Testis (tissue), 3 donors: Measurements from ENCODE around the gene GRID1. TPM values are rescaled to one million over a fixed set of nuclear protein-coding genes. Genes with fewer than 3 reads are reported as not detected.

Experiments used
- DNase-seq: peaks from one replicate; pipeline ENCODE4 v3.0.0-alpha.2; 2019
- H3K27ac ChIP-seq, 2 donors: fragments of 200-600 bp; sonication (generic); one replicate each; pipeline ENCODE4 v1.5.1; 2019
- H3K27me3 ChIP-seq: fragments of 200-600 bp; sonication (generic); one replicate; pipeline ENCODE4 v1.5.1; 2019
- H3K36me3 ChIP-seq: fragments of 200-600 bp; sonication (generic); one replicate; pipeline ENCODE4 v1.5.1; 2017; ENCODE audit warnings: low read depth; ENCODE audit errors: missing control alignments
- H3K4me1 ChIP-seq: fragments of 200-600 bp; sonication (generic); one replicate; pipeline ENCODE4 v1.5.1; 2019
- H3K4me3 ChIP-seq, 2 donors: fragments of 200-600 bp; sonication (generic); one replicate each; pipeline ENCODE4 v1.5.1; 2017 to 2019
- H3K9me3 ChIP-seq: fragments of 200-600 bp; sonication (generic); one replicate; pipeline ENCODE4 v1.5.1; 2017
- CTCF ChIP-seq, 3 experiments: fragments of 450-650 bp in 2 of 3; fragments of 200-600 bp in 1 of 3; sonication (generic) in 1 of 3; IDR thresholded peaks; one replicate each; pipeline ENCODE4 v1.5.1; 2016 to 2019; ENCODE audit warnings: antibody characterized with exemption in 3 of 3, mild to moderate bottlenecking in 2 of 3, moderate library complexity in 1 of 3
- POLR2A ChIP-seq: fragments of 450-650 bp; IDR thresholded peaks from one replicate; pipeline ENCODE4 v1.6.1; 2017; ENCODE audit warnings: antibody characterized with exemption, mild to moderate bottlenecking, moderate library complexity
- WGBS, 2 donors: methylation state at CpG; one replicate each; pipeline ENCODE4 v1.1.5; 2018; 5-methylcytosine and 5-hydroxymethylcytosine counted together
- intact Hi-C: fragments of 100-400 bp; cut with DNase I; formaldehyde crosslinking; loops from one replicate; pipeline ENCODE4 v1.15.1; 2023; ENCODE audit warnings: low total_unique reads
- polyA plus RNA-seq: library from polyadenylated mRNA; stranded (reverse); fragments of 350-450 nt; fragmentation: Illumina TruSeq; extraction: RNeasy Lipid Tissue Mini Kit (QIAGEN cat#74804); gene quantifications from one replicate; pipeline ENCODE4 v1.2.3, GENCODE V29; 2014; ENCODE audit warnings: low read depth, low replicate concordance; ENCODE audit not compliant: insufficient read depth
- total RNA-seq, 2 donors: library from RNA; depleted of rRNA; stranded (reverse); fragments of >200 nt; gene quantifications; one replicate each; pipeline ENCODE4 v1.2.3, GENCODE V29; 2016

GRID1 gene
- total and polyA plus RNA-seq, 3 donors from 2014 or later, result 7.4 to 16.7 (median 8.1) TPM

- intact Hi-C loops, result no loop called here
- peaks cover 5% of the 10 kb centered on the region for H3K4me1 ChIP-seq
- no peak for DNase-seq
These were observed 387.8 kb downstream of the GRID1 start for GRCh38 chr10:85978566-85979358.

GRCh38 chr10:85977642-85978041, 389.0 kb downstream of the GRID1 start:
- Histone ChIP-seq H3K4me3 (no peak overlapping the region), H3K27ac (no peak overlapping the region), H3K4me1 (peaks cover 5% of the 10 kb centered on the region), H3K9me3 (no peaks in the 10 kb centered on the region), H3K36me3 (no peaks in the 10 kb centered on the region), H3K27me3 (no peaks in the 10 kb centered on the region)
- WGBS, 2 donors, result 78 to 89% methylated on average over 5 to 6 of the region's 6 CpGs
- no peak for DNase-seq
- TF ChIP-seq CTCF (IDR thresholded peaks at IDR 0.05) (no peak), POLR2A (no peak)
- intact Hi-C loops, result no loop called here

More at GRCh38 chr10:85978566-85979358, 387.8 kb downstream of the GRID1 start:
- H3K36me3 ChIP-seq, result no peaks in the 10 kb centered on the region
- no peaks in the 10 kb centered on the region for H3K27me3 ChIP-seq
- TF ChIP-seq CTCF (IDR thresholded peaks at IDR 0.05), result no peak
- no peak for TF ChIP-seq POLR2A
- 80 to 86% methylated on average over 1 to 2 of the region's 2 CpGs for WGBS, 2 donors
- H3K9me3 ChIP-seq, result no peaks in the 10 kb centered on the region
- no peak overlapping the region for H3K4me3 ChIP-seq
- H3K27ac ChIP-seq, result no peak overlapping the region

- intact Hi-C loops, result no loop called here
- Histone ChIP-seq H3K4me3 (no peak overlapping the region), H3K27me3 (no peaks in the 10 kb centered on the region), H3K36me3 (no peaks in the 10 kb centered on the region), H3K4me1 (peaks cover 5% of the 10 kb centered on the region), H3K27ac (no peak overlapping the region), H3K9me3 (no peaks in the 10 kb centered on the region)
- TF ChIP-seq POLR2A, result no peak
- no peak for TF ChIP-seq CTCF (IDR thresholded peaks at IDR 0.05)
- DNase-seq, result no peak
- 89 to 94% methylated on average over 1 to 6 of the region's 6 CpGs for WGBS, 2 donors
These were observed 390.3 kb downstream of the GRID1 start for GRCh38 chr10:85976267-85976793.

GRCh38 chr10:85971494-85971893, 395.1 kb downstream of the GRID1 start:
- no peak for DNase-seq
- intact Hi-C loops, result no loop called here
- no peaks in the 10 kb centered on the region for H3K9me3 ChIP-seq
- no peaks in the 10 kb centered on the region for H3K36me3 ChIP-seq
- no peak for TF ChIP-seq CTCF (IDR thresholded peaks at IDR 0.05)
- no peak for TF ChIP-seq POLR2A
- H3K27me3 ChIP-seq, result no peaks in the 10 kb centered on the region
- H3K4me3 ChIP-seq, result no peak overlapping the region
- H3K27ac ChIP-seq, result no peak overlapping the region
- H3K4me1 ChIP-seq, result no peaks in the 10 kb centered on the region

GRCh38 chr10:85967594-85967993, 399.0 kb downstream of the GRID1 start:
- no peaks in the 10 kb centered on the region for H3K27me3 ChIP-seq

More at GRCh38 chr10:85967594-85967993, 399.0 kb downstream of the GRID1 start:
- H3K9me3 ChIP-seq, result no peaks in the 10 kb centered on the region
- no peaks in the 10 kb centered on the region for H3K4me1 ChIP-seq
- H3K4me3 ChIP-seq, result no peak overlapping the region
- intact Hi-C loops, result no loop called here
- TF ChIP-seq CTCF (IDR thresholded peaks at IDR 0.05), result no peak
- TF ChIP-seq POLR2A, result no peak
- WGBS, 2 donors, result 92 to 95% methylated on average over 1 of the region's 1 CpG
- H3K27ac ChIP-seq, result no peak overlapping the region
- H3K36me3 ChIP-seq, result no peaks in the 10 kb centered on the region
- no peak for DNase-seq
